GM21576 (cell line): Measurements from ENCODE around the gene IGFBPL1.
"Not testable (repeated sequence)": the region's sequence is repeated elsewhere in the genome, so short reads cannot be mapped to it uniquely, and the experiment has no call there.

Experiments used
- ATAC-seq: cut with Tn5 transposase; IDR thresholded peaks from one replicate; pipeline ENCODE4 v1.9.1; 2021; ENCODE audit warnings: mild to moderate bottlenecking, moderate library complexity; ENCODE audit not compliant: unreplicated experiment

The IGFBPL1 gene

GRCh38 chr9:38399191-38399590 is 25.1 kb downstream of the IGFBPL1 start:
- not testable (repeated sequence) for ATAC-seq

- ATAC-seq = no peak
Observed at GRCh38 chr9:38396371-38396671, 27.9 kb downstream of the IGFBPL1 start.

DNA sequence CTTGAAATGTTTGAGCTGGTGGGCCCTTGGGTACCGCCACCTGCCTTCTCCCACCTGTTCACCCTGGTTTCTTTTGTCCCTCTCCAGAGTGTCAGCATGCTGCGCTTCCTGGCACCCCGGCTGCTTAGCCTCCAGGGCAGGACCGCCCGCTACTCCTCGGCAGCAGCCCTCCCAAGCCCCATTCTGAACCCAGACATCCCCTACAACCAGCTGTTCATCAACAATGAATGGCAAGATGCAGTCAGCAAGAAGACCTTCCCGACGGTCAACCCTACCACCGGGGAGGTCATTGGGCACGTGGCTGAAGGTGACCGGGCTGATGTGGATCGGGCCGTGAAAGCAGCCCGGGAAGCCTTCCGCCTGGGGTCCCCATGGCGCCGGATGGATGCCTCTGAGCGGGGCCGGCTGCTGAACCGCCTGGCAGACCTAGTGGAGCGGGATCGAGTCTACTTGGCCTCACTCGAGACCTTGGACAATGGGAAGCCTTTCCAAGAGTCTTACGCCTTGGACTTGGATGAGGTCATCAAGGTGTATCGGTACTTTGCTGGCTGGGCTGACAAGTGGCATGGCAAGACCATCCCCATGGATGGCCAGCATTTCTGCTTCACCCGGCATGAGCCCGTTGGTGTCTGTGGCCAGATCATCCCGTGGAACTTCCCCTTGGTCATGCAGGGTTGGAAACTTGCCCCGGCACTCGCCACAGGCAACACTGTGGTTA is 28.4 kb downstream of the IGFBPL1 start:
- no peak for ATAC-seq

DNA sequence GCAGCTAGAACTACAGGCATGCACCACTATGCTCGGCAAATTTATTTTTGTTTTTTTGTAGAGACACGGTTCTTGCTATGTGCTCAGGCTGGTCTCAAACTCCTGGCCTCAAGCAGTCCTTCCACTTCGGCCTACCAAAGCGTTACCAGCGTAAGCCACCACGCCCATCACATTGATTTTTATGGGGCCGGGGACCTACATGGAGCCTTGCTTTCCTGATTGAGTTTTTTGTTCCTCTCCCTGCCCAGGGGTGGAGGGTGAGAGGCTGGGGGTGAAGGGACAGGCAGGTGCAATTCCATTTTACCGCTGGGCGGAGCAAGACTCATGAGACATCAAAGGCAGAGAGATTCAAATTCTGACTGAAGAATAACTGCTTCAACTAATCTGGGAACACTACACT is 29.8 kb downstream of the IGFBPL1 start:
- no peak for ATAC-seq

DNA sequence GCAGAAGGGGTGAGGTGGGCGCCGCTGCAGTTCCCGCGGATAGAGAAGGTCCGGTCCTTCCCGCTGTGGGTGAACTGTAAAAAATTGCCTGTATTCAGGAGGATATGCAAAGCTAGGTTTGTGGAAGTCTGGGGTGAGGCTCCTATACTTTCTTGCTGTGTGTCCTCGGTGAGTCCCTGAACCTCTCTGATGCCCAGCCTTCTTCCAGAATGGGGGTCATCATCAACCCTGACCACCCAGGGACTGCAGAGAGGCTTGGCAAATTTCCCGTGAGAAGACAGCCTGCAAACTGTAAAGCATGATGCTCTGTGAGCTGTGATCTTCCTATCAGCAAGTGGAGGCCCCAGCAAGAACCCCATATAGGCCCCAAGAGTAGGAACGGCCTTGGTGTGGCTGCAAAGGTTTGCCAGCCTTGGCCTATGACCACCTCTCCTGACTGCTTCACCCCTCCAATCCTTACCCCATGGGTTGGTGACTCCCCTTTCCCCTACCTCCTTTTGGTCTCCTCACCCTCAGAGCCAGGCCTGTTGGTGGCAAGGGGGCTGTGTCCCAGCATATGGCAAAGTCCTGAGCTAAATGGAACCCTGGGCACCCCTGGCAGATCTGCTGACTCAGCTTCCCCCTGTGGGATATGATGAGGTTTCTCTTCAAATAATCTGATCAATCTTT is 31.0 kb downstream of the IGFBPL1 start:
- ATAC-seq = peak; percentile 1

- peak; percentile 96 for ATAC-seq
Observed at GRCh38 chr9:38392235-38393127, 31.8 kb downstream of the IGFBPL1 start, which contains the start of gene ALDH1B1. Gene ALDH1B1, plus strand, starts transcription at chr9:38392702. Its CDS starts 3,047 bp downstream, at chr9:38395749.

- ATAC-seq = no peak
Observed at GRCh38 chr9:38391278-38392118, 32.8 kb downstream of the IGFBPL1 start.

GRCh38 chr9:38390851-38391250 is 33.4 kb downstream of the IGFBPL1 start:
- ATAC-seq = no peak

DNA sequence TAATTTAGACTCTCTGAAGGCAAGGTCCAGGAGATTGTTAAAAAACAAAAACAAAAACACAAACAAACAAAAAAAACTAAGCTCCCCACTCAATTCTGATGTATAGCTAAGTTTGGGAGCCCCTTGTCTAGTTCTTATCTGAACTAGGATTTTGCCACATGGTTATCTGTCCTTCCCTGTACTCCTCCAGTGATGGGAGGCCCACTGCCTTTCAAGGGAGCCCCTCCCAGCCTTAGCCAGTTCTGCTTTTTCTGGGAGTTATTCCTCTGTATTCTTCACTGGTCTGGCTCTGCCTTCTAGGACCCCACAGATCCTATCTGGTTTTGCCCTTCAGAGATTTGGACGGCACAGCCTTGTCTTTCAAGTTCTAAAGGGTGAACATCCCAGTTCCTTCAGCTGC is 33.8 kb downstream of the IGFBPL1 start:
- no peak for ATAC-seq

DNA sequence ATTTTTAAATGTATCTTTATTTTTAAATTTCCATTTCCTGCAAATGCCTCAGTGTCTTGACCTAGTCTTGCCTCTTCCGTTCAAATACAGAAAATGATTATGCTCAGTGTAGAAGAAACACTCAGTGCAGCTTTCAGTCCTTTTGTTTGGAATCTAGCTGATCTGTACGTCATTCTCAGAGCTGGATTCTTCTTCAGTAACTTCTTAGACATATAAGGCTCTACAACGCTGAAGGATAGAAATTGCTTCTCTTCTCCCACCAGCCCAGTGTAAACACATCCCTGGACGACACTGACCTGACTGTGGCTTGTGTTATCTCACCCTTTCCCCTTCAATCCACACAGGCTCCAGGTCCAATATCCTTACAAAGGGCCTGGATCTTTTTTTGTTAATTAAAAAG is 34.9 kb downstream of the IGFBPL1 start:
- ATAC-seq = no peak

- ATAC-seq = no peak
Observed at GRCh38 chr9:38388283-38389223, 35.7 kb downstream of the IGFBPL1 start.

- no peak for ATAC-seq
Observed at GRCh38 chr9:38387751-38388150, 36.5 kb downstream of the IGFBPL1 start.

GRCh38 chr9:38387066-38387465 is 37.2 kb downstream of the IGFBPL1 start:
- ATAC-seq = no peak

- ATAC-seq = no peak
Observed at GRCh38 chr9:38386319-38386895, 37.8 kb downstream of the IGFBPL1 start.

GRCh38 chr9:38385896-38386295 is 38.4 kb downstream of the IGFBPL1 start:
- ATAC-seq = no peak

DNA sequence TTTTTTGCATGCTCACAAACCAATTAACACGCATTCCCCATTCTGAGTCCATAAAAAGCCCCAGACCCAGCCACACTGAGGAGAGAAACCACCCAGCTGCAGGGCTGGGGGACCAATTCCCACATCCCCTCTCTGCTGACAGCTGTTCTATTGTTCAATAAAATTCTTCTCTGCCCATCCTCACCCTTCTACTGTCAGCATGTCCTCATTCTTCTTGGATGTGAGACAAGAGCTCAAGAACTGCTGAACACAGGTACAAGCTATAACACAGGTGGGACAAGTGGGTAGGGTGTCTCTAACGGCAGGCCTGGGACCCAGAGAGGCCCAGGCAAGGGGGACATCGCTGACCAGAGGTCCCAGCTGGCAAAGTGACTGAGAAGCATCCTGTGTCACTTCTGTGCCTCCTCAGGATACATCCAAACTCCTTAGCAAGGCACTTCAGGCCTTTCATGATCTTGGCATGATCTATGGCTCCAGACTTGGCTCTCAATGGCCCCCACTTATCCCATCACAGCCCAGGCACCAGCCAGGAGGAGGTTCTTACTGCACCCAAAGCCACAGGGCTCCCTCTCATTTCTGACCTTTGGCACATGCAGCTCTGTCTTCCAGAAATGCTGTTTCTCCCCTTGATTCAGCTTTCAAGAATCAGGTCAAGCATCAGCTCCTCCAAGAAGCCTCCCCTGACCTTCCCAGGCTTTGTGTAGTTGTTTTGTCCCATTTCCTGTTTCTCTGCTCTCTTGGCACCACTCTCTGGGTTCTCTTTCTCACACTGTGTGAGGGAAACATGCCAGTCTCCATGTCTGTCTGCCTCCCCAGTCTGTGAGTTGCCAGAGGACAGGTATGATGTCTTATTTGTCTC is 39.0 kb downstream of the IGFBPL1 start:
- no peak for ATAC-seq

DNA sequence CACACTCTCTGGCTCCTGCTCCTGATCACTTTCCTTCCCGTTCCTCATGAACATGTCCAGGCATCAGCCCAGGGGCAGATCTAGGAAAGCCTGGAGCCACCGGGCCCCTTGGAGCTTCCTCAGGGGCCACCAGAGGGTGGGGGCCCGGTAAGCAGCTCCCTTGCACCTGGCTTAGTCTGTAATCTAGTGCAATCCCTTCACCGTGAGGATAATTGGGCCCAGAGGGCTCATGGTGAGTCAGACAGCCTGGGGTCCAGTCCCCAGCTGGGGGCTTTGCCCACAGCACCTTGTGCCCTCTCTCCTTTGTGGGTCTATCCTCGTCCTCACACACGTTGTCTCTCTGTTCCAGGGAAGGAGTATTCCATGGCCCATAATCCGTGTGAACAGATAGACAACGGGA is 42.1 kb downstream of the IGFBPL1 start:
- ATAC-seq = no peak

DNA sequence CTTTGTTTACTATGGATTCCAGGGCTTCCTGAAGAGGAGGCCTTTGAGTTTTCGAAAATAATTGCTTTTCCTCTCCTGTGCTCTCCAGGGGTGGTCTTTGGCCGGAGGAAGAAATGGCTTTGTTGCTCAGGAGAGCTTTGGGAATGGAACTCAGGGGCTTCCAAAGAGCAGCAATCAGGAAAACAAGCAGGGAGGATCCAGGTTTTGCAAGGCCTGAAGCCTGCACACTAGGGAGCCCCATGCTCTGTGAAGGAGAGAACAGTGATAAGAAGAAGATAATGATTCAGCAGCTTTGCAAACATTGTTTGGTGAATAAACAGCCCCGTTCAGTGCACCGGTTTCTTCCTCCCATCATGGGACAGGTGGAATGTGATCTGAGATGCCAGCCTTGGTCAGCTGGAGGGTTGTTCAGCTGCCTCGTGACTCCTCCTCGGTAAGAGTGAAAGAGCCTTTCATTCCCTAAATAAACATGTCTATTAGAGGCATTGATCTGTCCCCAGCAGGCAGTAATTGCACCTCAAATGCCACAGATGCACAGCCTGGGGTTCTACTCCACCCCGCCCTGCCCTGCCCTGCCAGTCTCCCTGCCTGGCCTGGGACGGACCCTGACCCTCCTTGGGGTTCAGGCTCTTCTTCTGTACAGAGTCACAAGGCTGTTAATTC is 43.3 kb downstream of the IGFBPL1 start:
- ATAC-seq = no peak
